H54 (cell line): ENCODE measurements around the gene SRSF6.

Source experiments
- DNase-seq: peaks from one replicate; pipeline ENCODE4 v3.0.0; 2011; ENCODE audit warnings: low spot score, mixed read lengths; ENCODE audit not compliant: insufficient read length
- FAIRE-seq: peaks from 3 replicates; lab custom pipeline; 2011; peaks lifted over from hg19 to GRCh38; lab: Jason Lieb, UNC
- POLR2A ChIP-seq: IDR thresholded peaks from 2 replicates; pipeline ENCODE4 v1.6.1; 2011; ENCODE audit warnings: low read depth, mild to moderate bottlenecking, low read length

Gene SRSF6

DNA sequence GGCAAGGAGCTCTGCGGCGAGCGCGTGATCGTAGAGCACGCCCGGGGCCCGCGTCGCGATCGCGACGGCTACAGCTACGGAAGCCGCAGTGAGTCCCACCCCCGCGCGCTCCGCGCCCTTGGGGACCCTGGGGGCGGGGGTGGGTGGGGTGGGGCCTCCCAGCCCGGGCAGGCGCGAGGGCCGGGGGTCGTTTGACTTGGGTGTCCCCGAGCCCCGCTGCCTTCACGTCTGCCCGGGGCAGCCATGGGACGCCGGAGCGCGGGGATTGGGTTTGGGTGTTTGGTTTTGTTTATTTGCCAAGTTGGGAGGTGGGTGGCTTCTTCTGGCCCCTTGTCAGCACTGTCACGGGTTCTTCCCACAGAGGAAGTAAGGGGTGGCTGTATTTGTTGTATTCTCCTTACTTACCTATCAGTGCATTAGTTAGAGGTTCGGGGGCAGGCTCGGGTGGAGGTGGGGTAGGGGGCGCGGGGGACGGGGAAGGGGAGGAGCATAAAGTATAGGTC is 777 bp downstream of the SRSF6 start:
- TF ChIP-seq POLR2A: no peak
- no peak for DNase-seq
- no peak for FAIRE-seq

DNA sequence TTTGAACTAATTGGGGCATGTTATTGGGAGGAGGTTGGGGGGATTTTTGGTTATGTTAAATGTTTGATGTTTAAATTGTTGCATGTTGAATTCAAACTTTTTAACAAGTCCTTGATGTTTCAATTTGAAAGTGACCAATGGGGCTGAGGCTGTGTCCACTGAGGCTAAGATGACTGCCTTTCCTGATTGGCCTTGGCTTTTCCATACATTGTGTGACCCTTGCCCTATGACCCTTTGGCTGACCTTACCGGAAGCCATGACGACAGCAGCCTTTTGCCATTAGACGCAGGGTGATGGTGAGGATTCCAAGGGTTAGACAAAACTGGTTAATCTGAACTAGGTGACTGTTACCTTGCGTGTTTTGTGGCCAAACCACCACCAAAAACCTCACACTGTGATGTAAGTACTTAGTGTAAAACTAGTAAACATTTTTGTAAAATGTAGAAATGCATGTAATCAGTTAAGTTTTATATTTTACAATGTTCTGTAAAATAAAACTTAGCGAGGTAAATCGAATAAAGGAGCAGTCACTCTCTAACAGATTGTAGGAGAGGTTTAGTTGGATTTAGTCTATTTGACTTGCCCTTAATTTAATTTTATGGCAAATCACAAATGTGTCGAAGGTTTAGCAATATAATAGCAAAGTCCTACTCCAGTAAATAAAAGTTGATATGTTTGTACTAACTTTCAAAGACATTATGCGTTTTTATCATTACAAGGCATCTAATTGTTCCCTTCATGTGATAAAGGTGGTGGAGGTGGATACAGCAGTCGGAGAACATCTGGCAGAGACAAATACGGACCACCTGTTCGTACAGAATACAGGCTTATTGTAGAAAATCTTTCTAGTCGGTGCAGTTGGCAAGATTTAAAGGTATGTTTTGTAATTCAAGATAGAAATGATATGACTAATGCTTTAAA is 1.6 kb downstream of the SRSF6 start:
- DNase-seq (no peak), FAIRE-seq (no peak)
- TF ChIP-seq POLR2A: no peak

DNA sequence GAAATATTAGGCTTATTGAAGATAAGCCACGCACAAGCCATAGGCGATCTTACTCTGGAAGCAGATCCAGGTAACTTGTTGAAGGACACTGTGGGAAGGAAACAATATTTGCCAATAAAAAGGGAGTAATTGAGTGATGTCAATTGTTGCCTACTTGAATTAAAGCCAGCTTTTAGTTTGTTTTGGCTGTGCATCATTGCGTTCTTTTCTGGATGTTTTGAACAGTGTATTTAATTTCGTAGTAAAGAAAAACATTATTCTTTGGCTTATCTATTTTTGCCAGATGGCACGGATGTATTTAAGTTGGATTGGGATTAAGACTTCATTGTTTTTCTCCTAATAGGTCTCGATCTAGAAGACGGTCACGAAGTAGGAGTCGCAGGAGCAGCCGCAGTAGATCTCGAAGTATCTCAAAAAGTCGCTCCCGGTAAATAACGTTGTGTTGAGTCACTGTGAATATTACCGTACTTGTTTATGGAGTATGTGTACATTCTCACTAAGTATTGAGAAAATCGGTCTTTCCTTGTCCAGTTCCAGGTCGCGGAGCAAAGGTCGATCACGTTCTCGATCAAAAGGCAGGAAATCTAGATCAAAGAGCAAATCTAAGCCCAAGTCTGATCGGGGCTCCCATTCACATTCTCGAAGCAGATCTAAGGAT is 2.6 kb downstream of the SRSF6 start:
- no peak for TF ChIP-seq POLR2A
- FAIRE-seq: no peak
- no peak for DNase-seq

DNA sequence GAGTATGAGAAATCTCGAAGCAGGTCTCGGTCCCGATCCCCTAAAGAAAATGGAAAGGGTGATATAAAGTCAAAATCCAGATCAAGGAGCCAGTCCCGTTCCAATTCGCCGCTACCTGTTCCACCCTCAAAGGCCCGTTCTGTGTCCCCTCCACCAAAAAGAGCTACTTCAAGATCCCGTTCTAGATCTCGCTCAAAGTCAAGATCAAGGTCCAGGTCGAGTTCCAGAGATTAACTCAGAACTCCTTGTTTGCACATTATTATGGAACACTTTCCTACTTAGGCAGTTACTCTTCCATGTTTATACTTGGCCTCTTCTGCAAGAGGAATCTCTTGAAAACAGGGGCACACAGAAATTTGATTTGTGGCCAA is 3.1 kb downstream of the SRSF6 start:
- DNase-seq (no peak), FAIRE-seq (no peak)
- TF ChIP-seq POLR2A: no peak

DNA sequence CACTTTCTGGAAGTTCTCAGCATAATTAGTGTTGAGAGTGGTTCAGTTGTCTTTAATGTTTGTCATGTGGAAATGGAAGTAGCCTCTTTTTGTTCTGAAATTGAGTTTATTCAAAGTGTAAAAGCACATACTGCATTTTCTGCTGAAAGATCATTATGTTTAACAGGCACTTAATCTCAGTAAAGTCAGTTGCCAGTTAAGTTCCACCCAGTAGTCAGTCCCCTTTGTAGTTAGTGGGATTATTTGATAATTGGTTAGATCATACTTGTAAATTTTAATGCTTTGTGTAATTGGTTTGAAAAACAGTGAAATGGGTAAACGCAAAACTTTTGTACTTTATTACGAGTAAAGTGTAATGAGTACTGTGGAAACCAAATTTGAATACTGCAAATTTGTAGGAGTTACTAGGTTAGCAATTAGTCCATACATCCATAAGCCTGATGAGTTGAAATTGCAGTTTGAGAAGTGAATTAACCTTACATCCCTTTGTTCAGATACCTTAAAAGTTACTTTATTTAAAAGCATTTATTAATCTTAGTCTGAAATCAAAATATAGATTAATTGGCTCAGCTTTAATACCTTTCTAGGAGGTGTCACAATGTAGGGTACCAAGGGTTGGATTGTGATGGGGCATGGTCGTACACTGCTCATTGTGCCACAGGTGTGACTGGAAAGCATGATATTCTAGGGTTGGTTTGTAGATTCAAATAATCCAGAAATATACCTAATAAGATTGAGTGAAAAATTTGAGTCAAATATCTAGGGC is 4.4 kb downstream of the SRSF6 start:
- FAIRE-seq (no peak), DNase-seq (no peak)
- no peak for TF ChIP-seq POLR2A

DNA sequence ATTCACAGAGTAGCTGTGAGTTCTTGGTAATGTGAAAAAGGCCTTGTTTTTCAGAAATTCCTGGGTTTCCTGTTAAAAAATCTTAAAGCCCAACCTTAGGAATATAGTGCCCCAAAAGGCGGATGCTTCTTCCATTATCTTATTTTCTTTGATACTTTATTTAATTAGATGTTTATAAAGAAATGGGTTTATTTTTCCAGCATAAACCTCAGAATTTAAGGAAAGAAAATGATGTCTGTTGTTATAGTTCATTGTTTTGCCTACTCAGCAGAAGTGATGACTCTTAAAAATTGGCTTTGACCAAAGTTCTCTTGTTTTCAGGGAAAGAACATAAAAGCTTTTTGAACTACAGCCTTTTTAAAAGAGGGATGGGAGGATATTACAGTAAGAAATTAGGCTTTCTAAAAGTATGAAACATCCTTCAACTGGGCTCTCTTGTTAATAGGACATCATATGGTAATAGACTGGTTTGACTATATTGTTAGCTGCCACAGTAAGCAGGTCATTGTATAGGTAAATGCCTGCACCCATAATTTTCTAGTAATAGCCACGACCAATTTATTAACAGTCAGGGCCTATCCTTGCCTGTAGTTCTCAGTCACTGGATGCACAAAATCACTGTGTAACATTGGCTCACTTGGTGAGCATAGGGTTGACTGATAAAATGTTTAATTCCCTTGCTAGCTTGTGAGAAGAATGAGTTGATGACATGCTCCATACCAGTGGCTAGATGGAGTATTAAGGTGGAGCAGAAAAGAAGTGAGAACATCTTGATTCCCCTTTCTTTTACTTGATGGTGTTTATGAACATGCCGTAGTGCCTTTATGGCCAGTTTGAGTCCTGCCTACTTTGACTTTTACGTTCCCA is 5.2 kb downstream of the SRSF6 start:
- FAIRE-seq (no peak), DNase-seq (no peak)
- TF ChIP-seq POLR2A: no peak

DNA sequence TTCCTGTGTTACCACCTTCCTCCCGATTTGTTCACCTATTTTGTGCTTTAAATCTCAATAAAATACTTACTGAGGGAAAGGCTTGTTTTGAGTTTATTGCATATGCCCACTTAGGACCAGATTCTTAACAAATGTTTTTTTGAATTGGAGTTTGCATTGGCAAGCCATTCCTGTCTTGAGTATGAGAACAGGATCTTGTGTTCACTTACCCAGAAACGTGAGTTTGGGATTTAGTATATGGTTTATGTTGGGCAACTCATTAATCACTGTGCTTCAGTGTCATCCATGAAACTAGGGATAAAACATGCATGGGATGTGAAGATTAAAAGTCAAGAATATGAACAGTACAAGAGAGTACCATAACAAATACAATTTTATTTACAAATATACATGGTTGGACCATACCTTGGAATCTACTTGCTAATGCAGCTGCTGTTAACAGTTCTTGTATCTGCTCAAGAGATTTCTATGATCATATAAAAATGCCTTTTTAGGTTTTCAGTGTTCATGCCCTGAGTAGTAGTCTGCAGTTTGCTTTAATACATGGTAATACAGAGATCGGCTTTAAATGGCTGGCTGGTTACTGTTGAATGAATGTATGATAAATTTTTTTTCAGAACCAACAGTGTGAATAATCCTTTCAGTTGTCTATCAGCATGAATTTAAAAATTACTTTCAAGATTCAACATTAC is 6.0 kb downstream of the SRSF6 start:
- TF ChIP-seq POLR2A: no peak
- FAIRE-seq: no peak
- no peak for DNase-seq

DNA sequence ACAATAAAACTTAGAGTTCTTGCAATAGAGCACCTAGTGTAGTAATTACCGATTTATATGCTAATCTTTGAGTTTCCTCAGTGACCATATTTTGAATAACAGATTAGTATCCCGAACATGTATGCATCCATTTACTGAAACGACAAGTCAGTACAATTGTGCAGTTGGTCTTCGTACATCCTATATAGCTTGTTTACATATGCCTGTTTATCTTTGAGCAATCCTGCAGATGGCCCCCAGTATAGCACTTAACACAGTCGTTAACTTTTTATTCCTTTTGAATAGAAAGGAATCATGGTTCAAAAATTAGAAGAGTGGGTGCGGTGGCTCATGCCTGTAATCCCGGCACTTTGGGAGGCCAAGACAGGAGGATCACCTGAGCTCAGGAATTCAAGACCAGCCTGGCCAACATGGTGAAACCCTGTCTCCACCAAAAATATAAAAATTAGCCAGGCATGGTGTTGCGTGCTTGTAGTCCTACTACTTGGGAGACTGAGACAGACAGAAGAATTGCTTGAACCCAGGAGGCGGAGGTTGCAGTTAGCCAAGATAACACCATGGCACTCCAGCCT is 6.6 kb downstream of the SRSF6 start:
- DNase-seq (no peak), FAIRE-seq (no peak)
- TF ChIP-seq POLR2A: no peak

DNA sequence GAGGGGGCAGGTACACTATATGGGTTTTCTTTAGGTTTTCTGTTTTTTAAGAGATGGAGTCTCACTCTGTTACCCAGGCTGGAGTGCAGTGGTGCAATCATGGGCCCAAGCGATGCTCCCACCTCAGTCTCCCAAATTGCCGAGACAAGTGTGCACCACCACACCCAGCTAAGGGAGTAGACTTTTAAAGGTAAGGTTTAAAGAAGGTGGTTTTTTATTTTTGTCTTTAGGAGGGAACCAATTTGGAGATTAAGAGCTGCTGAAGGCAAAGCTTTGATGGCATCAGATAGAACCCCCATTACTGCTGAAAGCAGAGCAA is 7.9 kb downstream of the SRSF6 start:
- DNase-seq: no peak
- TF ChIP-seq POLR2A: no peak
- FAIRE-seq: no peak

DNA sequence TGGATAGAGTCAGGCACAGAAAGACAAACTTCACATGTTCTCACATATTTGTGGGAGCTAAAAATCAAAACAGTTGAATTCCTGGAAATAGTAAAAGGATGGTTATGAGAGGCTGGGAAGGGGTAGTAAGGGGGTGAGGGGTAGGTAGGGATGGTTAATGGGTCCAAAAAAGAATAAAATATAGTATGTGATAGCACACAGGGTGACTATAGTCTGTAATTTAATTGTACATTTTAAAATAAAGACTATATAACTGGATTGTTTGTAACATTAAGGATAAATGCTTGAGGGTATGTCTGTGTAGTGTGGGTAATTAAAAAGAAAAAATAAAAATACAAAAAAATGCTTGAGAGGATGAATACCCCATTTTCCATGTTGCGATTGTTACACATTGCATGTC is 9.9 kb downstream of the SRSF6 start:
- no peak for TF ChIP-seq POLR2A
- FAIRE-seq (no peak), DNase-seq (no peak)

DNA sequence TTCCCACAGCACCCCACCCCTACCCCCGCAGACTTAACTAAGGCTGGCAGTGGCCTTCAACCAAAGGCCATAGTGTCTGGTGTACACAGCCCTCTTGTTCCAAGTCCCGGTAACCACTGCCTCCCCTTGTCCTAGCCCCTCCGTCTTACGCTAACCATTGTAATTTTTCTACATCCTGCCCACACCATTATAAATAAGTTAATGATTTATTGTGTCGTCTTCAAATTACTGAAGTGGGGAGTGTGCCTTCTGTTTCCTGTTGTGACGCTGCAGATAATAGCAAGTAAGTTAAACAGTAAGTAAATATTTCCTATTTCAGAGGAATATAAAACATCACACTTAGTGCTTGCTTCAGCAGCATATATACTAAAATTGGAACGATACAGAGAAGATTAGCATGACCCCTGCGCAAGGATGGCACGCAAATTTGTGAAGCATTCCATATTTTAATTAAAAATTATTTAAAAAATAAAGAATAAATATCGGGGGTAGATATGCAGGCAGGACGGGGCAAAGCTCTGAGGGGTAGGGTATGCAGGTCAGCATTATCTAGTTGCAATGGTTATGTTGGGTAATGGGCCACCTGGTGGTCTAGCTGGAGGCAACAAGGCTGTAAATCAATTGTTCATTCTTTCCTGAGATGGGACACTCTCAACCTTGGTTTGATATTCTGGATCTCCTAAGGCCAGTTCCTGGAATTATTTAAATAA is 15.1 kb downstream of the SRSF6 start:
- TF ChIP-seq POLR2A: no peak
- no peak for FAIRE-seq
- DNase-seq: no peak

DNA sequence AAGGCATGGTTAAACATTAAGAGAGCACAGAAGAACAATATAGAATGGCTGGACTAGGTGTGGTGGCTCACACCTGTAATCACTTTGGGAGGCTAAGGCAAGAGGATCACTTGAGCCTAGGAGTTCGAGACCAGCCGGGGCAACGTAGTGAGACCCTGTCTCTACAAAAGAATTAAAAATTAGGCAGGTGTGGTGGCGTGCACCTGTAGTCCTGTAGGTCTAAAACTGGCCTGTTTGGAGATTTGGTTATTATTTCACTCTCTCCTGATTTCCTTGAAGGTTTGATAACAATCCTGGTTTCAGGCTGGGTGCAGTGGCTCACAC is 15.6 kb downstream of the SRSF6 start:
- FAIRE-seq (no peak), DNase-seq (no peak)
- no peak for TF ChIP-seq POLR2A

DNA sequence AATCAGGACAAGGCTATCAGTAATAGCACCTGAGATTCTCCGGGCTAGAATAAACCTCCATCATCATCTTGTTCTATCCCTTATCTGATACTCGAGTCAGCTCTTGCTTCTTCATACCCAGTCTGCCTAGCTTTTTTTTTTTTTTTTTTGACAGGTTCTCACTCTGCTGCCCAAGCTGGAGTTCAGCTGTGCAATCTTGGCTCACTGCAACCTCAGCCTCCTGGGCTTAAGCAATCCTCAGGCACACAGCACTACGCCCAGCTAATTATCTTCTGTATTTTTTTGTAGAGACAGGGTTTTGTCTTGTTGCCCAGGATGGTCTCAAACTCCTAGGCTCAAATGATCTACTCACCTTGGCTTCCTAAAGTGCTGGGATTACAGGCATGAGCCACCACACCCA is 19.5 kb downstream of the SRSF6 start:
- no peak for DNase-seq
- no peak for FAIRE-seq

More for the DNA sequence above, 19.5 kb downstream of the SRSF6 start:
- TF ChIP-seq POLR2A: no peak
